H1 (cell line): ENCODE data around the gene FOXO6. TPM values are rescaled to one million over a fixed set of nuclear protein-coding genes. Genes with fewer than 3 reads are reported as not detected.

Source experiments
- CTCF ChIA-PET: fragments of 300-600 bp; sonication (Branson Sonifier 250); formaldehyde crosslinking; loops from one replicate; lab custom pipeline; 2021; ENCODE audit not compliant: partially characterized antibody; lab: Charles Lee
- POLR2A ChIA-PET: fragments of 300-600 bp; sonication (Branson Sonifier 250); formaldehyde crosslinking; loops from one replicate; lab custom pipeline; 2021; ENCODE audit warnings: inconsistent platforms; ENCODE audit not compliant: partially characterized antibody; lab: Charles Lee
- DNase-seq, 2 experiments: peaks; one replicate each; pipeline versions ENCODE4 v3.0.0 to v3.0.0-alpha.2; 2010 to 2022; ENCODE audit warnings: low spot score in 2 of 2, low read depth in 1 of 2, mixed read lengths in 1 of 2
- FAIRE-seq: peaks from 2 replicates; lab custom pipeline; 2011; peaks lifted over from hg19 to GRCh38; lab: Jason Lieb, UNC
- H2AFZ ChIP-seq: 2 replicates; pipeline ENCODE4 v1.8.1; 2012; ENCODE audit warnings: low read length, inconsistent platforms
- H2AK5ac ChIP-seq: 2 replicates; pipeline ENCODE4 v1.6.1; 2013; ENCODE audit warnings: low read depth, low read length
- H2BK120ac ChIP-seq: replicated peaks from 2 replicates; pipeline ENCODE3; 2013; ENCODE audit warnings: low read depth, low read length, inconsistent platforms
- H2BK12ac ChIP-seq: 2 replicates; pipeline ENCODE4 v1.6.1; 2013; ENCODE audit warnings: low read depth, low read length
- H2BK15ac ChIP-seq: 2 replicates; pipeline ENCODE4 v1.6.1; 2013; ENCODE audit warnings: low read length
- H2BK20ac ChIP-seq: 2 replicates; pipeline ENCODE4 v1.6.1; 2013; ENCODE audit warnings: low read length
- H2BK5ac ChIP-seq: 2 replicates; pipeline ENCODE4 v1.6.1; 2013; ENCODE audit warnings: low read depth, low read length
- H3K14ac ChIP-seq: 2 replicates; pipeline ENCODE4 v1.6.1; 2013; ENCODE audit warnings: inconsistent platforms; ENCODE audit not compliant: insufficient read length
- H3K18ac ChIP-seq: 2 replicates; pipeline ENCODE4 v1.6.1; 2013; ENCODE audit warnings: low read length; ENCODE audit errors: extremely low read depth
- H3K23ac ChIP-seq: 2 replicates; pipeline ENCODE4 v1.6.1; 2013; ENCODE audit warnings: inconsistent platforms; ENCODE audit not compliant: insufficient read length
- H3K23me2 ChIP-seq: 2 replicates; pipeline ENCODE4 v1.6.1; 2013; ENCODE audit warnings: low read depth, low read length
- H3K27ac ChIP-seq: 2 replicates; pipeline ENCODE4 v1.6.1; 2011; ENCODE audit warnings: low read depth, low read length, inconsistent platforms
- H3K27me3 ChIP-seq, 4 experiments: replicated peaks in 1 of 4; 1 replicate in 1 of 4; 2 replicates in 3 of 4; pipeline versions ENCODE4 v1.6.1 to v1.8.1; 2011 to 2013; ENCODE audit warnings: low read length in 3 of 4, mild to moderate bottlenecking in 3 of 4, inconsistent platforms in 2 of 4, mixed read lengths in 2 of 4, moderate library complexity in 1 of 4; ENCODE audit not compliant: control insufficient read depth in 3 of 4, insufficient read depth in 3 of 4; ENCODE audit errors: extremely low read depth in 1 of 4
- H3K36me3 ChIP-seq, 4 experiments: 2 replicates each; pipeline versions ENCODE4 v1.6.1 to v1.8.1; 2011 to 2013; ENCODE audit warnings: mild to moderate bottlenecking in 4 of 4, low read length in 3 of 4, moderate library complexity in 2 of 4, control low read depth in 1 of 4, inconsistent platforms in 1 of 4; ENCODE audit not compliant: insufficient read depth in 4 of 4, control insufficient read depth in 2 of 4
- H3K4ac ChIP-seq: replicated peaks from 2 replicates; pipeline ENCODE3; 2013; ENCODE audit warnings: low read length, low read depth, mixed read lengths, inconsistent platforms; ENCODE audit not compliant: insufficient read length
- H3K4me1 ChIP-seq, 4 experiments: replicated peaks in 1 of 4; 1 replicate in 1 of 4; 2 replicates in 3 of 4; pipeline versions ENCODE4 v1.6.1 to v1.8.1; 2011 to 2013; ENCODE audit warnings: low read length in 3 of 4, inconsistent platforms in 2 of 4, mixed read lengths in 1 of 4; ENCODE audit not compliant: insufficient read depth in 4 of 4, control insufficient read depth in 3 of 4
- H3K4me2 ChIP-seq, 2 experiments: 2 replicates each; pipeline versions ENCODE4 v1.6.1 to v1.8.1; 2011 to 2013; ENCODE audit warnings: low read depth in 2 of 2, low read length in 2 of 2, control low read depth in 1 of 2, inconsistent platforms in 1 of 2, mild to moderate bottlenecking in 1 of 2; ENCODE audit not compliant: insufficient read depth in 1 of 2
- H3K4me3 ChIP-seq, 4 experiments: fragments of 200-600, 300-600 bp in 1 of 4; sonication (generic), shearing (Covaris generic), sonication (Bioruptor Twin) in 1 of 4; 2 replicates each; pipeline versions ENCODE4 v1.5.1 to v1.8.1; 2011 to 2016; ENCODE audit warnings: low read length in 4 of 4, low read depth in 3 of 4, control low read depth in 2 of 4, inconsistent platforms in 2 of 4, mild to moderate bottlenecking in 2 of 4, mixed read lengths in 1 of 4, moderate library complexity in 1 of 4; ENCODE audit not compliant: insufficient read depth in 2 of 4; ENCODE audit errors: extremely low read depth in 1 of 4
- H3K56ac ChIP-seq: replicated peaks from 2 replicates; pipeline ENCODE3; 2013; ENCODE audit warnings: low read depth, mild to moderate bottlenecking, mixed read lengths, low read length, inconsistent platforms; ENCODE audit not compliant: insufficient read length
- H3K79me1 ChIP-seq: 2 replicates; pipeline ENCODE4 v1.6.1; 2013; ENCODE audit warnings: low read depth, low read length, control low read depth
- H3K79me2 ChIP-seq, 2 experiments: 2 replicates each; pipeline versions ENCODE4 v1.6.1 to v1.8.1; 2012 to 2013; ENCODE audit warnings: low read length in 2 of 2, mild to moderate bottlenecking in 2 of 2, inconsistent platforms in 1 of 2; ENCODE audit not compliant: insufficient read depth in 2 of 2, control insufficient read depth in 1 of 2
- H3K9ac ChIP-seq, 4 experiments: replicated peaks in 1 of 4; 1 replicate in 1 of 4; 2 replicates in 3 of 4; pipeline versions ENCODE4 v1.6.1 to v1.8.1; 2011 to 2013; ENCODE audit warnings: low read depth in 3 of 4, low read length in 3 of 4, control low read depth in 2 of 4, mild to moderate bottlenecking in 2 of 4, moderate library complexity in 2 of 4, inconsistent platforms in 1 of 4; ENCODE audit errors: extremely low read depth in 1 of 4
- H3K9me3 ChIP-seq, 2 experiments: 2 replicates each; pipeline versions ENCODE4 v1.6.1 to v1.8.1; 2012 to 2013; ENCODE audit warnings: mild to moderate bottlenecking in 2 of 2, moderate library complexity in 2 of 2, control low read depth in 1 of 2, inconsistent platforms in 1 of 2, low read depth in 1 of 2, low read length in 1 of 2, mixed read lengths in 1 of 2; ENCODE audit not compliant: insufficient read depth in 2 of 2
- H4K20me1 ChIP-seq, 2 experiments: replicated peaks in 1 of 2; 2 replicates each; pipeline versions ENCODE3 to v1.8.1; 2011 to 2013; ENCODE audit warnings: inconsistent platforms in 2 of 2, low read length in 2 of 2, mild to moderate bottlenecking in 1 of 2; ENCODE audit not compliant: insufficient read depth in 2 of 2, control insufficient read depth in 1 of 2
- H4K5ac ChIP-seq: 2 replicates; pipeline ENCODE4 v1.6.1; 2013; ENCODE audit warnings: low read length, low read depth, mixed read lengths, inconsistent platforms; ENCODE audit not compliant: insufficient read length
- H4K8ac ChIP-seq: 2 replicates; pipeline ENCODE4 v1.8.0; 2013; ENCODE audit warnings: mild to moderate bottlenecking, moderate library complexity, low read length, inconsistent platforms; ENCODE audit not compliant: insufficient read depth; ENCODE audit errors: extremely low read depth
- H4K91ac ChIP-seq: replicated peaks from 2 replicates; pipeline ENCODE3; 2013; ENCODE audit warnings: low read length, mixed read lengths, inconsistent platforms; ENCODE audit not compliant: insufficient read length
- ZNF274 ChIP-seq: IDR thresholded peaks from 2 replicates; pipeline ENCODE4 v1.7.0; 2012; ENCODE audit warnings: low read length, borderline replicate concordance; ENCODE audit errors: extremely low read depth
- WGBS, 2 experiments: shearing (Covaris generic) in 1 of 2; methylation state at CpG; one replicate each; pipeline versions ENCODE4 v1.1.6 to v1.1.7; 2013 to 2015; ENCODE audit warnings: low lambda C conversion rate in 2 of 2, mixed read lengths in 2 of 2, inconsistent platforms in 1 of 2, low coverage in 1 of 2, missing lambda C conversion rate in 1 of 2; ENCODE audit not compliant: insufficient replicate concordance in 2 of 2, insufficient coverage in 1 of 2, insufficient read length in 1 of 2; ENCODE audit errors: extremely low coverage in 1 of 2, missing lambda C conversion rate in 1 of 2; 5-methylcytosine and 5-hydroxymethylcytosine counted together
- polyA plus RNA-seq, 7 experiments: library from polyadenylated mRNA; depleted of rRNA in 3 of 7; stranded (reverse) in 5 of 7; unstranded in 2 of 7; fragments of >200 nt in 5 of 7; fragments of 200-250 nt in 2 of 7; gene quantifications; 1 replicate in 5 of 7; 2 replicates in 1 of 7; 4 replicates in 1 of 7; pipeline versions ENCODE4 v1.2.1 to v1.2.3, GENCODE V29; 2011 to 2013; ENCODE audit warnings: missing spikeins in 2 of 7, mixed read lengths in 2 of 7
- total RNA-seq: library from RNA; stranded (reverse); fragmentation: NEBNext Ultra II Directional; extraction: Animal tissue kit (Norgen Biotek cat#: 25700); gene quantifications from 2 replicates; pipeline ENCODE4 v1.2.1, GENCODE V29; 2021

FOXO6 gene
- total and polyA plus RNA-seq, 2 of the 8 experiments (the other 6 are each of a cell fraction or from before 2014, with no cell fraction given) = 0.59 to 3.0 TPM

GRCh38 chr1:41322101-41322661, 39.1 kb upstream of the FOXO6 start:
- POLR2A ChIA-PET = interaction anchor here (1.3 to 1.6 kb wide), 3 partner anchors 9 to 107 kb away, joined by 3 to 5 read pairs (median 3); no protein-coding TSS in a partner anchor
- no peak for FAIRE-seq
- TF ChIP-seq ZNF274 = no peak

More at GRCh38 chr1:41322101-41322661, 39.1 kb upstream of the FOXO6 start:
- H2BK12ac ChIP-seq = 0 out of 2 replicates have a peak overlapping the region, but pooled peaks have one; percentile 9
- H4K20me1 ChIP-seq = no peaks in the 10 kb centered on the region
- no peak overlapping the region for H3K14ac ChIP-seq
- H2BK120ac ChIP-seq = no peak overlapping the region
- CTCF ChIA-PET = interaction anchor here (0.6 to 17.8 kb wide), 45 partner anchors 7 to 382 kb away, joined by 3 to 420 read pairs (median 6); partner anchors contain the start of genes EDN2 and FOXO6
- no peak overlapping the region for H2BK5ac ChIP-seq
- H2AFZ ChIP-seq = no peak overlapping the region
- H3K18ac ChIP-seq = no peak overlapping the region
- DNase-seq = peak in 1 of 2 experiments; percentile 26
- no peak overlapping the region for H3K4me3 ChIP-seq
- 0 out of 2 replicates have a peak overlapping the region, but pooled peaks have one; percentile 46 for H2BK15ac ChIP-seq
- no peak overlapping the region for H3K27ac ChIP-seq
- H3K79me2 ChIP-seq = no peaks in the 10 kb centered on the region
- no peaks in the 10 kb centered on the region for H3K9me3 ChIP-seq
- no peaks in the 10 kb centered on the region for H3K79me1 ChIP-seq
- no peak overlapping the region for H3K4me2 ChIP-seq
- peaks cover 0 to 10% (median 6%) of the 10 kb centered on the region in 4 experiments; a peak in 6 of 7 replicates for H3K4me1 ChIP-seq
- no peak overlapping the region for H2BK20ac ChIP-seq
- WGBS, 2 experiments = 91% methylated on average over 8 of the region's 8 CpGs; no CpG with 5 or more reads in 1 of the 2 experiments
- H4K8ac ChIP-seq = no peak overlapping the region
- H2AK5ac ChIP-seq = no peak overlapping the region
- H3K23ac ChIP-seq = no peak overlapping the region
- H3K4ac ChIP-seq = no peak overlapping the region
- H3K36me3 ChIP-seq = no peaks in the 10 kb centered on the region
- H3K27me3 ChIP-seq = no peaks in the 10 kb centered on the region; a peak in 1 of 7 replicates
- H4K5ac ChIP-seq = no peak overlapping the region
- H3K56ac ChIP-seq = no peak overlapping the region
- H3K23me2 ChIP-seq = no peaks in the 10 kb centered on the region
- H4K91ac ChIP-seq = no peak overlapping the region
- H3K9ac ChIP-seq = no peak overlapping the region
